Stimulated activated CD4-positive, alpha-beta T cell treated with anti-CD3 and anti-CD28 coated beads, TNF-alpha, amount 100 ng/mL, for 1 hour (primary cell): ENCODE data around the gene GPR37.

Experiments
- DNase-seq, 3 donors: peaks; one replicate each; pipeline ENCODE4 v3.0.0-alpha.2; 2020; ENCODE audit warnings: low read depth in 3 of 3, low spot score in 1 of 3

Gene GPR37

DNA sequence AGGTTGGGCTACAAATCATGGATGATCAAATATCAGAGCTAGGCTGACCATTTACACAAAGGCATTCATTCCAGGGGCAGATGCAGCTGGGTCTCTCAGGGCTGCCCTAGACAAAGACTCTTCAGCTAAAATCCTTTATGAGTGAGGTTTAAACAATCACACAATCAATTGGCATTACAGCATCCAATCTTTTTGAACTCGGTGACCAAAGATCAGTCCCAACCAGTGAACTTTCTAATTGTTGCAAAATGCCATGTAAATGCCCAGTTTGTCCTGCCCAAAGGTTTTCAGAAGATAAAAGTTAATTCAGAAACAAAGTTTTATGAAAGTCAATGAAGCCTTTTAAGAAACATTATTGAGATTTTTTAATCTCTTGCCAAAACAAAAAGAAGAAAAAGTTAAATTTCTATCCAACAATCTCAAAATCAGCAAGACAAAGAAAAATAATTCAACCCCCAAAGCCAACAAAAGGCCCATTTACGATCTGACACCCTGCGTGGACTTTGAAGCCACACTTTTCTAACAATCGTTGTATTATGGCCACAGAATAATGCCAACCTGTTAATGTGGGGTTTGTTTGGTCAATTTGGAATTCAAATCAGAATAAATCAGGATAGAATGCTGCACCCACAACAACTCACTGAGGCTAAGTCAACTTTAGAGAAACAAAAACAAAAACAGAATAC lies 40.9 kb downstream of the GPR37 start:
- no peak for DNase-seq

GRCh38 chr7:124724079-124724478 lies 41.5 kb downstream of the GPR37 start:
- no peak for DNase-seq

GRCh38 chr7:124723012-124723411 lies 42.6 kb downstream of the GPR37 start:
- DNase-seq, result no peak

DNA sequence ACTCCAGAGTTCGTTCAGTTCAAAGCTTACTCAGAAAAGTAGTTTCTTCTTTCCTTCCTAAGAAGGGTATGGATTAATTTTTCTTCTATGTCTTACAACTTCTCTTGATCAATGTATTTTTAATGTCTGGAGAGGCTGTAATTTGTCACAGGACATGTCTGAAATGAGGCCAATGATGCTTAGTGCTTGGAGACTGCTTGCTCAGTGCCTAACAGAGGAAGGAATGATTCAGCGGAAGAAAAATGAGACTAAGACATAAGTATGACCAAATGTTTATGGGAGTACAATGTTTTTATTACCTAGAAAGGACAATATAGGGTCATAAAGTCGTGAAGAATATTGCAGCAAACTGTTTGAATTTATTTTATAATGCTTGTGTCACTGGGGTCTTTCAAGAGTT lies 43.3 kb downstream of the GPR37 start:
- no peak for DNase-seq

DNA sequence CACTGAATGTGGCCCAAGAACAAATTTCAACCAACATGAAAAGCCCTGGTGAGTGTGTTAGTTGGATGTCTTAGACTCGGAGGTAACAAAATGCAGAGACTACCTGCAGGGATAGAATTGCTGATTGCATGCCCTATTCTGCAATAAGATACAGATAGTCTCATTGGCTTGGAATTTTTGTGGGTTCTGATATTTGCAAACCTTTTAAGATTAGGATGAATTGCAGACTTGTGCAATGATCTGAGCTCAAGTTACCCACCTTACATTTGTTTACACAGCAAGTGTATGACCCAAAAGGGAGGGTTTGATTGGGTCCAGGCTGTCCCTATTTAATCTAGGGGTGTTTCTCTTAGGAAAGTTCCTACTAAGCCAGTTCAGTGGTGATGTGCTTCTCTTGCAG lies 45.4 kb downstream of the GPR37 start:
- no peak for DNase-seq

- no peak for DNase-seq
Observed at GRCh38 chr7:124718032-124718766, 47.4 kb downstream of the GPR37 start.

GRCh38 chr7:124716894-124717293 lies 48.7 kb downstream of the GPR37 start:
- DNase-seq, result no peak

DNA sequence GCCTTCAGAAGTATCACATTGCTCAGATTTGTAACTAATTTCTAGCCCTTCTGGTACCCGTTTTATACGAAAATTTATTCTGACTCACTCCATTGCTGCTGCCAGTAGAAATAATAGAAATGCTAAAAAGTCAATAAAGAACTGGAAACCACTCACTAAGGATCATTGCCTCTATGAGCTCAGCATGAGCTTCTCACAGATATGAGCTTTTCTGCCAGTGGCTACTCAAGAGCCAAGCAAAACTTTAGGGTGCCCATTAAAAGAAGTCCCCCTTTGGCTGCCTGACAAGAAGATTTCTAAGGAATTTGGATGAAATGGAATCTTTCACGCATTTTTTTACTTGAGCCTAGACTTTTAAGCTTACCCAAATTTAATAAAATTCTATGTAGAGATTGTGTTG lies 52.5 kb downstream of the GPR37 start:
- DNase-seq, result no peak

DNA sequence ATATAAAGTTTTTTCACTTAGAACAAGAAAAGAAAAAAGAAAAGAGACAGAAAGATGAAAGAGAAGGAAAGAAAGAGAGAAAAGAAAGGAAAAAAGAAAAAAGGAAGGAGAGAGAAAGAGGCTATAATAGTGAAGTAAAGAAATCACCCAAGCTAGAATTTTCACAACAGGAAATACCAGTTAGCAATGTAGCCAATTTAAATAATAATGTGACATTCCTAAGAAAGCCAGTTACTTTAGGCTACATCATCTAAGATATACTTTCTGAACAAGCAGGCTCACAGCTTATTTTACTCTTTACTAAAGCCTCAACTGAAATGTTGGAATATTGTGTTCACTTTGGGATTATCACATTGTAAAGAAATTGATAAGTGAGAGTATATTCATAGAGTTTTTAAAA lies 53.6 kb downstream of the GPR37 start:
- DNase-seq, result no peak

DNA sequence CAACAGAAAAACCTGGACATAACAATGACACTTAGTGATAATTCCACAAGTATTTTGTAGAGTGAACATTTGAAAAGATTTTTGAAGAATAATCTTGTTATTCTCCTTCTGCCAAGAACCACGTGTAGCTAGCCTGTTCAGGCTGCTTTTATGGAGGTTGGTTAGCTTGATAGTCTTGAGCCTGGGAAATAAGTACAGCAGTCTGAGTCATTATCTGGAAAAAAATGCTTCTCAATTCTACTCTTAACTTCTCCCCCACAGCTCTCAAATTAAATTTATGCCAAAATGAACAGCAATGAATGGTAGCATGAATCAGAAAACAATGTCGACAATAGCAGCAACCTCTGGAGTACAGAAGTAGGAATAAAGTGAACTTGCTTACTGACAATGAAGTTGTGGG lies 63.2 kb downstream of the GPR37 start:
- DNase-seq, result no peak

GRCh38 chr7:124701955-124702354 lies 63.6 kb downstream of the GPR37 start:
- no peak for DNase-seq

GRCh38 chr7:124700655-124701054 lies 64.9 kb downstream of the GPR37 start:
- DNase-seq, result no peak

GRCh38 chr7:124698964-124699363 lies 66.6 kb downstream of the GPR37 start:
- DNase-seq, result no peak

GRCh38 chr7:124697746-124698145 lies 67.8 kb downstream of the GPR37 start:
- DNase-seq, result no peak
